HG03025 (cell line): ENCODE measurements around the gene SERPINE3.

Source experiments
- ATAC-seq: cut with Tn5 transposase; IDR thresholded peaks from one replicate; pipeline ENCODE4 v1.9.1; 2021; ENCODE audit warnings: mild to moderate bottlenecking, moderate library complexity; ENCODE audit not compliant: unreplicated experiment, low FRiP score

Gene SERPINE3

GRCh38 chr13:51359352-51359751 lies 19.9 kb downstream of the SERPINE3 start:
- ATAC-seq = no peak

- ATAC-seq = no peak
Observed at GRCh38 chr13:51360489-51360888, 21.0 kb downstream of the SERPINE3 start.

- ATAC-seq = no peak
Observed at GRCh38 chr13:51361106-51361505, 21.6 kb downstream of the SERPINE3 start.

- ATAC-seq = no peak
Observed at GRCh38 chr13:51363625-51364024, 24.1 kb downstream of the SERPINE3 start.

GRCh38 chr13:51364404-51365008 lies 25.0 kb downstream of the SERPINE3 start:
- ATAC-seq = no peak

GRCh38 chr13:51370116-51370515 lies 30.6 kb downstream of the SERPINE3 start:
- ATAC-seq = no peak

GRCh38 chr13:51370811-51371210 lies 31.3 kb downstream of the SERPINE3 start:
- no peak for ATAC-seq

- ATAC-seq = no peak
Observed at GRCh38 chr13:51371768-51372399, 32.4 kb downstream of the SERPINE3 start.

- no peak for ATAC-seq
Observed at GRCh38 chr13:51373451-51373850, 34.0 kb downstream of the SERPINE3 start.

- ATAC-seq = no peak
Observed at GRCh38 chr13:51380269-51380668, 40.8 kb downstream of the SERPINE3 start.

- no peak for ATAC-seq
Observed at GRCh38 chr13:51385114-51385513, 45.6 kb downstream of the SERPINE3 start.

- ATAC-seq = no peak
Observed at GRCh38 chr13:51394724-51395123, 55.2 kb downstream of the SERPINE3 start.

GRCh38 chr13:51396352-51396751 lies 56.9 kb downstream of the SERPINE3 start:
- ATAC-seq = no peak

GRCh38 chr13:51397262-51397941 lies 57.9 kb downstream of the SERPINE3 start:
- no peak for ATAC-seq

- ATAC-seq = no peak
Observed at GRCh38 chr13:51405176-51405575, 65.7 kb downstream of the SERPINE3 start.

GRCh38 chr13:51412431-51412830 lies 72.9 kb downstream of the SERPINE3 start:
- ATAC-seq = no peak
